IMR-90 (cell line): ENCODE data around the gene NOS1AP. TPM values are rescaled to one million over a fixed set of nuclear protein-coding genes. Genes with fewer than 3 reads are reported as not detected.

Experiments used
- ATAC-seq: fragments of 200-7000 bp; cut with Tn5 transposase; 2 replicates; pipeline ENCODE4 v1.9.1; 2020; ENCODE audit warnings: low read depth, mild to moderate bottlenecking, moderate library complexity
- BruUV-seq: library from RNA; stranded (reverse); fragments of 400-500 nt; replicated peaks from 2 replicates; lab custom pipeline; 2021; lab: Mats Ljungman, UMichigan
- CTCF ChIA-PET: fragments of 300-600 bp; formaldehyde crosslinking; extraction: SDS; loops from one replicate; lab custom pipeline; 2021; ENCODE audit warnings: antibody characterized with exemption; lab: Yijun Ruan, JAX
- POLR2A ChIA-PET: fragments of 300-600 bp; sonication (Branson Sonifier 250); formaldehyde crosslinking; loops from one replicate; lab custom pipeline; 2022; ENCODE audit warnings: antibody characterized with exemption; ENCODE audit not compliant: unreplicated experiment; lab: Charles Lee
- DNase-seq: peaks from one replicate; pipeline ENCODE4 v3.0.0; 2013
- H2AFZ ChIP-seq: replicated peaks from 2 replicates; pipeline ENCODE3; 2013; ENCODE audit warnings: low read length, mild to moderate bottlenecking; ENCODE audit not compliant: poor library complexity
- H2AK5ac ChIP-seq: 2 replicates; pipeline ENCODE4 v1.6.1; 2013; ENCODE audit warnings: low read depth, low read length, inconsistent platforms
- H2AK9ac ChIP-seq: replicated peaks from 2 replicates; pipeline ENCODE3; 2013; ENCODE audit warnings: mild to moderate bottlenecking, low read depth, low read length, moderate library complexity; ENCODE audit not compliant: poor library complexity
- H2BK120ac ChIP-seq: 2 replicates; pipeline ENCODE4 v1.6.1; 2013; ENCODE audit warnings: low read depth, low read length, inconsistent platforms
- H2BK15ac ChIP-seq: 3 replicates; pipeline ENCODE4 v1.6.1; 2013; ENCODE audit warnings: low read depth, low read length, inconsistent platforms
- H2BK20ac ChIP-seq: 2 replicates; pipeline ENCODE4 v1.6.1; 2013; ENCODE audit warnings: low read depth, mild to moderate bottlenecking, inconsistent platforms, low read length, moderate library complexity
- H2BK5ac ChIP-seq: 2 replicates; pipeline ENCODE4 v1.6.1; 2013; ENCODE audit warnings: mild to moderate bottlenecking, low read depth, low read length, inconsistent platforms; ENCODE audit not compliant: poor library complexity, severe bottlenecking
- H3K14ac ChIP-seq: replicated peaks from 2 replicates; pipeline ENCODE4 v1.6.1; 2013; ENCODE audit warnings: low read depth, low read length, inconsistent platforms
- H3K18ac ChIP-seq: 2 replicates; pipeline ENCODE4 v1.6.1; 2013; ENCODE audit warnings: low read depth, low read length, control low read depth
- H3K23ac ChIP-seq: 2 replicates; pipeline ENCODE4 v1.6.1; 2013; ENCODE audit warnings: low read depth, low read length, inconsistent platforms
- H3K27ac ChIP-seq: 2 replicates; pipeline ENCODE4 v1.5.1; 2013; ENCODE audit warnings: mild to moderate bottlenecking, control low read depth, low read length; ENCODE audit not compliant: insufficient read depth
- H3K27me3 ChIP-seq: 2 replicates; pipeline ENCODE4 v1.6.1; 2013; ENCODE audit warnings: low read length; ENCODE audit not compliant: control insufficient read depth, insufficient read depth
- H3K36me3 ChIP-seq: 2 replicates; pipeline ENCODE4 v1.6.1; 2013; ENCODE audit warnings: low read length, mixed read lengths; ENCODE audit not compliant: control insufficient read depth, insufficient read depth
- H3K4ac ChIP-seq: 2 replicates; pipeline ENCODE4 v1.6.1; 2013; ENCODE audit warnings: low read depth, low read length, inconsistent platforms
- H3K4me1 ChIP-seq: 2 replicates; pipeline ENCODE4 v1.6.1; 2013; ENCODE audit warnings: low read length, mixed read lengths; ENCODE audit not compliant: control insufficient read depth, insufficient read depth
- H3K4me2 ChIP-seq: 2 replicates; pipeline ENCODE4 v1.6.1; 2013; ENCODE audit warnings: low read depth, mild to moderate bottlenecking, control low read depth, low read length, moderate library complexity
- H3K4me3 ChIP-seq: 2 replicates; pipeline ENCODE4 v1.5.1; 2013; ENCODE audit warnings: low read depth, mild to moderate bottlenecking, control low read depth, low read length, moderate library complexity; ENCODE audit not compliant: insufficient read depth
- H3K56ac ChIP-seq: 2 replicates; pipeline ENCODE4 v1.6.1; 2013; ENCODE audit warnings: low read length, inconsistent platforms; ENCODE audit not compliant: insufficient read depth; ENCODE audit errors: extremely low read depth
- H3K79me1 ChIP-seq, 2 experiments: 2 replicates each; pipeline ENCODE4 v1.6.1; 2013; ENCODE audit warnings: low read length in 2 of 2, inconsistent platforms in 1 of 2, low read depth in 1 of 2
- H3K9ac ChIP-seq: 2 replicates; pipeline ENCODE4 v1.6.1; 2013; ENCODE audit warnings: low read depth, low read length, control low read depth
- H3K9me1 ChIP-seq: 2 replicates; pipeline ENCODE4 v1.6.1; 2013; ENCODE audit warnings: low read length, inconsistent platforms; ENCODE audit not compliant: insufficient read depth
- H3K9me3 ChIP-seq: 2 replicates; pipeline ENCODE4 v1.6.1; 2013; ENCODE audit warnings: low read length; ENCODE audit not compliant: control insufficient read depth, insufficient read depth
- H4K20me1 ChIP-seq: 2 replicates; pipeline ENCODE4 v1.6.1; 2013; ENCODE audit warnings: low read length, inconsistent platforms; ENCODE audit not compliant: insufficient read depth
- H4K5ac ChIP-seq: 2 replicates; pipeline ENCODE4 v1.6.1; 2013; ENCODE audit warnings: mild to moderate bottlenecking, low read depth, low read length, control low read depth
- H4K8ac ChIP-seq, 2 experiments: 2 replicates each; pipeline ENCODE4 v1.6.1; 2013; ENCODE audit warnings: low read depth in 2 of 2, low read length in 2 of 2, control low read depth in 1 of 2, inconsistent platforms in 1 of 2
- H4K91ac ChIP-seq: 2 replicates; pipeline ENCODE4 v1.6.1; 2013; ENCODE audit warnings: low read depth, low read length, inconsistent platforms; ENCODE audit not compliant: insufficient read depth
- BHLHE40 ChIP-seq: fragments of 150-350 bp; IDR thresholded peaks from 2 replicates; pipeline ENCODE4 v1.6.1; 2016; ENCODE audit warnings: mild to moderate bottlenecking, low read depth, low read length
- CHD1 ChIP-seq: IDR thresholded peaks from 2 replicates; pipeline ENCODE4 v1.6.1; 2012; ENCODE audit warnings: low read depth, low read length, improper control_type of control experiment
- CTCF ChIP-seq: conservative IDR thresholded peaks from 2 replicates; pipeline ENCODE4 v1.5.1; 2012; ENCODE audit warnings: mild to moderate bottlenecking, low read depth, low read length, improper control_type of control experiment
- FOS ChIP-seq: fragments of 150-350 bp; IDR thresholded peaks from 2 replicates; pipeline ENCODE4 v1.6.1; 2016; ENCODE audit warnings: low read depth, low read length
- MAFK ChIP-seq: IDR thresholded peaks from 2 replicates; pipeline ENCODE4 v1.6.1; 2012; ENCODE audit warnings: low read depth, low read length, improper control_type of control experiment
- NFE2L2 ChIP-seq: fragments of 150-350 bp; IDR thresholded peaks from 2 replicates; pipeline ENCODE4 v1.6.1; 2016; ENCODE audit warnings: low read depth, mild to moderate bottlenecking, low read length
- RAD21 ChIP-seq: IDR thresholded peaks from 2 replicates; pipeline ENCODE4 v1.6.1; 2012; ENCODE audit warnings: low read length, improper control_type of control experiment
- RCOR1 ChIP-seq: IDR thresholded peaks from 2 replicates; pipeline ENCODE4 v1.6.1; 2012; ENCODE audit warnings: mild to moderate bottlenecking, low read length, improper control_type of control experiment; ENCODE audit not compliant: insufficient replicate concordance
- RFX5 ChIP-seq: IDR thresholded peaks from 2 replicates; pipeline ENCODE4 v1.8.0; 2012; ENCODE audit warnings: low read depth, mild to moderate bottlenecking, low read length, moderate library complexity
- SMC3 ChIP-seq: fragments of 150-350 bp; IDR thresholded peaks from 2 replicates; pipeline ENCODE4 v1.6.1; 2016; ENCODE audit warnings: low read depth, mild to moderate bottlenecking, antibody characterized with exemption, low read length, moderate library complexity
- USF2 ChIP-seq: fragments of 150-350 bp; IDR thresholded peaks from 2 replicates; pipeline ENCODE4 v1.6.1; 2017; ENCODE audit warnings: mild to moderate bottlenecking, antibody characterized with exemption, low read length, low read depth
- WGBS, 2 experiments: methylation state at CpG; one replicate each; pipeline versions ENCODE4 v1.1.5 to v1.1.7; 2013; ENCODE audit warnings: missing lambda C conversion rate in 2 of 2; ENCODE audit not compliant: insufficient read length in 1 of 2; ENCODE audit errors: extremely low coverage in 2 of 2; 5-methylcytosine and 5-hydroxymethylcytosine counted together
- dilution Hi-C: fragments of 300-500 bp; cut with HindIII; formaldehyde crosslinking; loops from one replicate; pipeline ENCODE4 v1.14.3; 2018; ENCODE audit warnings: low sequenced_read_pairs; ENCODE audit not compliant: unreplicated experiment
- in situ Hi-C: fragments of 300-500 bp; cut with MboI; formaldehyde crosslinking; loops from 3 replicates; pipeline ENCODE4 v1.14.3; 2019; ENCODE audit warnings: low sequenced_read_pairs, inconsistent platforms, mixed read lengths
- intact Hi-C: fragments of 100-400 bp; cut with micrococcal nuclease; formaldehyde crosslinking; loops from 2 replicates; pipeline ENCODE4 v1.10.0; 2022
- polyA plus RNA-seq, 3 experiments: library from polyadenylated mRNA; depleted of rRNA; stranded (reverse); fragments of >200 nt; gene quantifications; 2 replicates each; pipeline ENCODE4 v1.2.3, GENCODE V29; 2012; ENCODE audit warnings: low replicate concordance in 1 of 3
- total RNA-seq: library from RNA; depleted of rRNA; stranded (reverse); fragments of >200 nt; gene quantifications from 2 replicates; pipeline ENCODE4 v1.2.3, GENCODE V29; 2012

Gene NOS1AP
- total and polyA plus RNA-seq, 2 of the 4 experiments (the other 2 are of a cell fraction) = 0.18 to 0.19 TPM

- ATAC-seq (no peak), DNase-seq (no peak)
- in situ Hi-C loops = loop anchor here (25.0 kb wide), 1 partner anchor 599 kb away; no protein-coding TSS in a partner anchor
- no peaks in the 10 kb centered on the region for H3K36me3 ChIP-seq
- no peak overlapping the region for H3K4ac ChIP-seq
- no peak overlapping the region for H2AFZ ChIP-seq
- 50% methylated on average over 2 of the region's 8 CpGs; no CpG with 5 or more reads in 1 of the 2 experiments for WGBS, 2 experiments
- no peak overlapping the region for H4K91ac ChIP-seq
- no peak overlapping the region for H2BK120ac ChIP-seq
- POLR2A ChIA-PET = no interaction called here
- dilution Hi-C loops = no loop called here
- H3K9me1 ChIP-seq = no peaks in the 10 kb centered on the region
- no TSS peak for BruUV-seq
- no peak for TF ChIP-seq FOS
- no peak for TF ChIP-seq SMC3
- no peak for TF ChIP-seq BHLHE40
- TF ChIP-seq NFE2L2 = no peak
- TF ChIP-seq CTCF = no peak
- no peak for TF ChIP-seq CHD1
- TF ChIP-seq RAD21 = no peak
- TF ChIP-seq RFX5 = no peak
- TF ChIP-seq RCOR1 = no peak
- no peak for TF ChIP-seq USF2
- no peak for TF ChIP-seq MAFK
- no peak overlapping the region for H3K9ac ChIP-seq
- no peaks in the 10 kb centered on the region for H3K4me1 ChIP-seq
- no peak overlapping the region for H2BK5ac ChIP-seq
- no peak overlapping the region for H2AK5ac ChIP-seq
- H3K14ac ChIP-seq = no peak overlapping the region
- peaks cover 30% of the 10 kb centered on the region for H3K27me3 ChIP-seq
- H4K5ac ChIP-seq = no peak overlapping the region
- no peak overlapping the region for H3K23ac ChIP-seq
- H3K4me2 ChIP-seq = no peak overlapping the region
- no peak overlapping the region for H2BK20ac ChIP-seq
- no peak overlapping the region for H2BK15ac ChIP-seq
- H3K56ac ChIP-seq = no peak overlapping the region
- no peaks in the 10 kb centered on the region for H3K79me1 ChIP-seq
- H3K27ac ChIP-seq = no peak overlapping the region
- H2AK9ac ChIP-seq = no peak overlapping the region
- H4K20me1 ChIP-seq = no peaks in the 10 kb centered on the region
- H3K4me3 ChIP-seq = no peak overlapping the region
- no peak overlapping the region for H3K18ac ChIP-seq
- CTCF ChIA-PET = interaction anchor here (1.1 kb wide), 1 partner anchor 20 kb away, joined by 3 read pairs; no protein-coding TSS in a partner anchor
- no peak overlapping the region for H4K8ac ChIP-seq
- intact Hi-C loops = no loop called here
- no peaks in the 10 kb centered on the region for H3K9me3 ChIP-seq
These were observed 317.1 kb downstream of the NOS1AP start for GRCh38 chr1:162386292-162387225.
